CD8-positive, alpha-beta memory T cell (primary cell): Measurements from ENCODE around the gene KIF11. TPM values are rescaled to one million over a fixed set of nuclear protein-coding genes. Genes with fewer than 3 reads are reported as not detected.

Experiments used
- CTCF ChIA-PET: fragments of 350-600 bp; sonication (Branson Sonifier 250); formaldehyde crosslinking; loops from one replicate; lab custom pipeline; 2021; ENCODE audit warnings: antibody characterized with exemption; lab: Charles Lee
- POLR2A ChIA-PET: fragments of 350-600 bp; sonication (Branson Sonifier 250); formaldehyde crosslinking; loops from one replicate; lab custom pipeline; 2021; ENCODE audit warnings: antibody characterized with exemption; lab: Charles Lee
- DNase-seq, 5 donors: peaks; one replicate each; pipeline versions ENCODE4 v3.0.0 to v3.0.0-alpha.2; 2020 to 2022; ENCODE audit warnings: mixed read lengths in 1 of 5
- H3K27ac ChIP-seq: one replicate; pipeline ENCODE4 v1.7.0; 2013; ENCODE audit warnings: low read depth, mild to moderate bottlenecking, low read length, moderate library complexity
- H3K27me3 ChIP-seq: 2 replicates; pipeline ENCODE4 v1.7.0; 2013; ENCODE audit warnings: low read length, mild to moderate bottlenecking; ENCODE audit not compliant: insufficient read depth, poor library complexity, severe bottlenecking
- H3K36me3 ChIP-seq: 2 replicates; pipeline ENCODE4 v1.7.0; 2013; ENCODE audit warnings: mild to moderate bottlenecking, low read length, moderate library complexity; ENCODE audit not compliant: insufficient read depth
- H3K4me1 ChIP-seq: 2 replicates; pipeline ENCODE4 v1.7.0; 2013; ENCODE audit warnings: mild to moderate bottlenecking, low read length, moderate library complexity; ENCODE audit not compliant: insufficient read depth
- H3K4me3 ChIP-seq: 2 replicates; pipeline ENCODE4 v1.7.0; 2013; ENCODE audit warnings: mild to moderate bottlenecking, low read length
- H3K9me3 ChIP-seq: 2 replicates; pipeline ENCODE4 v1.7.0; 2013; ENCODE audit warnings: mild to moderate bottlenecking, low read length
- H3K27ac Mint-ChIP-seq, 8 donors: one replicate each; pipeline ENCODE4 v1.8.0; 2020 to 2021; ENCODE audit warnings: mixed read lengths in 8 of 8, mild to moderate bottlenecking in 6 of 8, inconsistent platforms in 3 of 8, moderate library complexity in 3 of 8
- H3K27me3 Mint-ChIP-seq, 2 donors: one replicate each; pipeline ENCODE4 v1.8.0; 2020 to 2021; ENCODE audit warnings: mixed read lengths in 2 of 2, mild to moderate bottlenecking in 1 of 2, moderate library complexity in 1 of 2
- H3K36me3 Mint-ChIP-seq, 3 donors: one replicate each; pipeline ENCODE4 v1.8.0; 2020 to 2021; ENCODE audit warnings: mixed read lengths in 3 of 3, inconsistent platforms in 1 of 3, mild to moderate bottlenecking in 1 of 3
- H3K4me1 Mint-ChIP-seq, 3 donors: one replicate each; pipeline ENCODE4 v1.8.0; 2020 to 2021; ENCODE audit warnings: mixed read lengths in 3 of 3, inconsistent platforms in 1 of 3, mild to moderate bottlenecking in 1 of 3
- H3K4me3 Mint-ChIP-seq, 7 donors: one replicate each; pipeline ENCODE4 v1.8.0; 2020 to 2021; ENCODE audit warnings: mixed read lengths in 7 of 7, mild to moderate bottlenecking in 6 of 7, moderate library complexity in 4 of 7, inconsistent platforms in 2 of 7
- H3K9me3 Mint-ChIP-seq, 5 donors: one replicate each; pipeline ENCODE4 v1.8.0; 2020 to 2022; ENCODE audit warnings: mixed read lengths in 5 of 5, mild to moderate bottlenecking in 3 of 5, moderate library complexity in 2 of 5, inconsistent platforms in 1 of 5
- polyA plus RNA-seq: library from polyadenylated mRNA; unstranded; fragments of 300-500 nt; fragmentation: Illumina TruSeq; gene quantifications from one replicate; pipeline ENCODE4 v1.2.3, GENCODE V29; 2021
- total RNA-seq, 2 experiments: library from RNA; stranded (reverse); gene quantifications; one replicate each; pipeline ENCODE4 v1.2.3, GENCODE V29; 2021

The KIF11 gene
- total and polyA plus RNA-seq, 3 experiments from 2014 or later: 1.0 to 37.1 (median 36.2) TPM

DNA sequence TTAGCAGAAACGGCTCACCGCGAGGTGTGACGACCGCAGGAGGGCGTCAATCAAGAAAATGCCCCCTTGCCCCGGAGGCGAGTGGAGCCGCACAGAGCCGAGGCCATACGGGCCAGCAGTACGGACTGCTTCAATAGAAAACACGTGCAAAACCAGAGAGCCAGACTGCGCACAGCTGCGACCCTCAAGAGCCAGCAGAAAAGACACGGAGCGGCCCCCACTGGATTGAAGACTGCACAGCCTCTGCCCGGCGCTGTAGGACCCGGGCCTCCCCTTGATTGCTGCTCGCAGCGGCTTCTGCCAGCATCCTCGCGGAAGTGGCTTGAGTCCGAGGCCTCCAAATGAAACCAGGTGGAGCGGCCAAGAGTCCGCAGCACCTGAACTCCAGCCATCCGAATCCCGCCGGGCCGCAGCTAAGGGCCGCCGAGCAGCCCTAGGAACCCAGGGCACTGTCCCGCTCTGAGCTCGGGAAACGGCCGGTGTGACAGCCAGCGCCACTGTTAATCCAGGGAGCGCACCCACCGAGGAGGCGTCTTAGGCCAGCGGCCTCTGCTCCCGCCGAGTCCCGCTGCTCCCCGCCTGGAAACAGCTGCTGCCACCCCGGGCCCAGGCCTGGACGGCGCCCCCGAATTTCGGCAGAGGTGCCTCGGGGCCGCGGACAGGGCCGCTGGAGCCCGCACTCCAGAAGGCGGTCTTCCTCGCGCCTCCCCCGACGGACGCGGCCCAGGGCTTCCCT, 96.2 kb downstream of the KIF11 start:
- ChIA-PET POLR2A (interaction anchor here (0.6 kb wide), 1 partner anchor 212 kb away, joined by 3 read pairs; no protein-coding TSS in a partner anchor), CTCF (no interaction called here)
- peak overlapping the region; percentile 38 for H3K27ac ChIP-seq
- H3K27ac Mint-ChIP-seq: peak overlapping the region in 2 of 8 donors; percentile 51 to 55
- peaks cover 21% of the 10 kb centered on the region for H3K4me1 ChIP-seq
- H3K27me3 Mint-ChIP-seq: peaks cover 34 to 76% of the 10 kb centered on the region in 2 donors
- peaks cover 22 to 30% (median 24%) of the 10 kb centered on the region in 3 donors for H3K4me1 Mint-ChIP-seq
- peaks cover 3 to 14% (median 11%) of the 10 kb centered on the region in 5 donors for H3K9me3 Mint-ChIP-seq
- no peaks in the 10 kb centered on the region for H3K36me3 Mint-ChIP-seq
- peak overlapping the region; percentile 76 to 85 (median 82) for H3K4me3 Mint-ChIP-seq
- no peaks in the 10 kb centered on the region for H3K36me3 ChIP-seq
- peak overlapping the region; percentile 41 for H3K4me3 ChIP-seq
- DNase-seq: no peak
- no peaks in the 10 kb centered on the region for H3K9me3 ChIP-seq
- H3K27me3 ChIP-seq: peaks cover 32% of the 10 kb centered on the region

DNA sequence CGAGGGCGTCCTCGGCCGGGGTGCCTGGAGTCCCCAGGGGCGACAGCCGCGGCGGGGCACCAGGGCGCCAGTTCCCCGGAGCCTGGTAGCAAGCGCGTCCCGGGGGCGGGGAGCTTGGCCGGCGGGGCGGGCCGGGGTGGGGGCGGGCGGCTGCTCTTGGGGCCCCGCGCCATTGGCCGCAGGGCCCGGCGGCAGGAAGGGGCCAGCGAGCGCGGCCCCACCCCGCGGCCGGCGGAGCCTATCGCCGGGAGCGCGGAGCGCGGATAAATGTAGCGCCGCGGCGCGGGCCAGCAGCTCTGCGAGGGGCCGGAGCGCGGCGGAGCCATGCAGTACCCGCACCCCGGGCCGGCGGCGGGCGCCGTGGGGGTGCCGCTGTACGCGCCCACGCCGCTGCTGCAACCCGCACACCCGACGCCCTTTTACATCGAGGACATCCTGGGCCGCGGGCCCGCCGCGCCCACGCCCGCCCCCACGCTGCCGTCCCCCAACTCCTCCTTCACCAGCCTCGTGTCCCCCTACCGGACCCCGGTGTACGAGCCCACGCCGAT, 96.8 kb downstream of the KIF11 start, which contains the start of gene HHEX:
Gene HHEX, plus strand, starts transcription at position 293 of the 548 bp plus-strand sequence. Its CDS starts 32 bp downstream, at position 325.
- Histone ChIP-seq H3K27ac (peak within 1 kb of the TSS; percentile 72), H3K4me1 (peaks cover 21% of the 10 kb centered on the region), H3K27me3 (peaks cover 38% of the 10 kb centered on the region), H3K4me3 (peak within 1 kb of the TSS; percentile 45), H3K36me3 (no peaks in the 10 kb centered on the region), H3K9me3 (no peaks in the 10 kb centered on the region)
- ChIA-PET CTCF (no interaction called here), POLR2A (no interaction called here)
- Mint-ChIP-seq H3K27me3 (peaks cover 34 to 76% of the 10 kb centered on the region in 2 donors), H3K27ac (peak within 1 kb of the TSS in 3 of 8 donors; percentile 51 to 55 (median 53)), H3K36me3 (no peaks in the 10 kb centered on the region), H3K9me3 (peaks cover 3 to 12% (median 9%) of the 10 kb centered on the region in 5 donors), H3K4me1 (peaks cover 22 to 30% (median 24%) of the 10 kb centered on the region in 3 donors), H3K4me3 (peak within 1 kb of the TSS; percentile 80 to 91 (median 82))
- peak in 4 of 5 donors; percentile 17 to 51 (median 40) for DNase-seq

DNA sequence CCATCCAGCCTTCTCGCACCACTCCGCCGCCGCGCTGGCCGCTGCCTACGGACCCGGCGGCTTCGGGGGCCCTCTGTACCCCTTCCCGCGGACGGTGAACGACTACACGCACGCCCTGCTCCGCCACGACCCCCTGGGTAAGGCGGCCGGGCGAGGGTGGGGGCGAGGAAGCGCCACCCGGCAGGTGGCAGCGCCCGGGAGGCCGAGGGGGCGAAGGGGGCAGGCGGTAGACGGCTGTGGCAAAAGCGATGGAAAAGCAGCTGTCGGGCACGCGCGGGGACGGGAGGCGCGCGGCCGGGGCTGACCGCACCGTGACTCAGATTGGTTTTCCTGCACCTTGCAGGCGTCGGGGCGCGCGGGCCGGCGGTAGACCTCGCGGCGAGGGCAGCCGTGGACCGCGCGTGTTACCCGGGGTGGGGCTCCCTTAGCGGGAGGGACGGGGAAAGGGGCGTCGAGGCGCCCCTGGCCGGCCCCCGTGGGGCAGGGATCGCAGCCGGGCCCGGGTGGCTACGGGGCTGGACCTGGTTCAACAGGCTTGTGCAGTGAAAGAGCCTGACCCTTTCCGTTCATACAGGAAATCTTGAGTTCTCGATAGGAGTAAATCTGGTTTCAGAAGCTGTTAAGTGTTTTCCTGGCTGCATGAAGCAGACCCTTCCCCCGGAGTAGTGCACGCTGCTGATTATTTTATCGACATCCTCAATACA, 97.4 kb downstream of the KIF11 start:
- H3K4me1 Mint-ChIP-seq: peaks cover 22 to 30% (median 24%) of the 10 kb centered on the region in 3 donors
- peaks cover 21% of the 10 kb centered on the region for H3K4me1 ChIP-seq
- peaks cover 0 to 10% (median 5%) of the 10 kb centered on the region in 5 donors for H3K9me3 Mint-ChIP-seq
- peak overlapping the region in 2 of 8 donors; percentile 53 to 55 for H3K27ac Mint-ChIP-seq
- no peaks in the 10 kb centered on the region for H3K36me3 Mint-ChIP-seq
- DNase-seq: peak; percentile 23 to 67 (median 59)
- H3K36me3 ChIP-seq: no peaks in the 10 kb centered on the region
- H3K4me3 ChIP-seq: peak overlapping the region; percentile 45
- peak overlapping the region; percentile 68 to 91 (median 80) for H3K4me3 Mint-ChIP-seq
- H3K9me3 ChIP-seq: no peaks in the 10 kb centered on the region
- H3K27me3 Mint-ChIP-seq: peaks cover 34 to 77% of the 10 kb centered on the region in 2 donors
- peak overlapping the region; percentile 72 for H3K27ac ChIP-seq
- H3K27me3 ChIP-seq: peaks cover 38% of the 10 kb centered on the region
- ChIA-PET CTCF (interaction anchor here (0.8 kb wide), 1 partner anchor 57 kb away, joined by 3 read pairs; no protein-coding TSS in a partner anchor), POLR2A (interaction anchor here (0.6 kb wide), 1 partner anchor 8 kb away, joined by 3 read pairs; no protein-coding TSS in a partner anchor)

DNA sequence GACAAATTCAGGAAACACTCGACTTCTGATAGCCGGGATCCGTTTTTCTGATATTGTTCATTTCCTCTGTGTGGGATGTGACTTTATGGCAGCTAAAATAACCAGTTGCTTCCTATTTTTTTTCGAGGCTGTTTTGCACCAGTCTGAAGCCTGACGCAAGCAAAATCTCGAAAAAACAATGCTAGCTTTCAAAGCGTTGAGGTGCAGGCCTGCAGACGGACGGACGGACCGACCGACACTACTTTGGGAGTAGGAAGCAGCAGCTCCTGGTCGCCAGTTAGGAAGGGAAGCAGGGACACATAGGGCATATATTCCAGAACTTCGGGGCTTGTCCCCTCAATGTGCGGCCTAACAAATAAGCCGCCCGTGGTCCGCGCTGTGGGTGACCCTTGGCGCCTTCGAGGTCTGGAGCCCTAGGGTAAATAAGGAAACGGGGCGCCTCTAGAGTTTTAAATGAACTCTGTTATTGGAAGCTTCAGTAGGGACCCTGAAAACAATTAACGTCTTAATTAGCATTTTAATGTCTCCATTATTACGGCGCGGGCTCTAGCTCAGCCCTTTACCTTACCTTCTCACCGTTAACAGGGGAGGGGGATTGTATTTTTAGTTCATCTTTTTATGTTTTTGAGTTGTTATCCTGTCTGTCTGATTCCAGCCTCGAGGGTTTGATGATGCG, 98.1 kb downstream of the KIF11 start:
- Histone ChIP-seq H3K4me3 (peak overlapping the region; percentile 45), H3K36me3 (no peaks in the 10 kb centered on the region), H3K27ac (peak overlapping the region; percentile 72), H3K4me1 (peaks cover 21% of the 10 kb centered on the region), H3K9me3 (no peaks in the 10 kb centered on the region), H3K27me3 (peaks cover 38% of the 10 kb centered on the region)
- H3K36me3 Mint-ChIP-seq: no peaks in the 10 kb centered on the region
- peaks cover 0 to 9% (median 3%) of the 10 kb centered on the region in 5 donors for H3K9me3 Mint-ChIP-seq
- no peak for DNase-seq
- H3K27ac Mint-ChIP-seq: peak overlapping the region in 3 of 8 donors; percentile 29 to 55 (median 53)
- POLR2A ChIA-PET: interaction anchor here (0.6 kb wide), 1 partner anchor 8 kb away, joined by 3 read pairs; no protein-coding TSS in a partner anchor
- peaks cover 22 to 30% (median 24%) of the 10 kb centered on the region in 3 donors for H3K4me1 Mint-ChIP-seq
- CTCF ChIA-PET: interaction anchor here (0.8 kb wide), 1 partner anchor 56 kb away, joined by 3 read pairs; no protein-coding TSS in a partner anchor
- peaks cover 34 to 73% of the 10 kb centered on the region in 2 donors for H3K27me3 Mint-ChIP-seq
- H3K4me3 Mint-ChIP-seq: peak overlapping the region; percentile 66 to 91 (median 80)

DNA sequence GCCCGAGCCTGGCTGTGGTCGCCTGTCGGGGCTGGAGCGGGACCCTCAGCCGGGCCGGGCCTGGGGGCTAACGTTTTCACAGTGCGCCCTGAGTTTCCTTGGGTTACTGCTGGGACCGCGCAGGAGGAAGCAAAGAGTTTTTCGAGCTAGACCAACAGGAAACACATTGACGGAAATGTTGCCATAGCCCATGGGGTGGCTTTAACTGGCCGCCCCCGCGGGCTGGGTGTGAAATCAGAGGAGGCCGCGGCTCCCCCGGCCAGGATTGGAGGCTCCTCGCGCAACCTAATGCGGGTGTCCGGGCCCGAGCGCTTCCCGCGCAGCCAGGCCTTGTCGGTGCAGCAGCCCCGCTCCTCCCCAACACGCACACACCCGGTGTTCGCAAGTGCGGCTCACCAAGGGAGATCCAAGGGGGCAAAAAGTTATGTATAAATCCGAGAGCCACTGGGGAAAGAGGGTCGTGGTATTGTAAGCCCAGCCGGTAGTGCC, 98.7 kb downstream of the KIF11 start:
- Histone ChIP-seq H3K9me3 (no peaks in the 10 kb centered on the region), H3K36me3 (no peaks in the 10 kb centered on the region), H3K4me3 (peak overlapping the region; percentile 12), H3K27me3 (peaks cover 38% of the 10 kb centered on the region), H3K4me1 (peaks cover 21% of the 10 kb centered on the region), H3K27ac (peak overlapping the region; percentile 72)
- H3K9me3 Mint-ChIP-seq: peaks cover 0 to 9% (median 2%) of the 10 kb centered on the region in 5 donors
- ChIA-PET CTCF (no interaction called here), POLR2A (no interaction called here)
- H3K4me1 Mint-ChIP-seq: peaks cover 22 to 30% (median 24%) of the 10 kb centered on the region in 3 donors
- peak overlapping the region in 3 of 8 donors; percentile 29 to 53 (median 37) for H3K27ac Mint-ChIP-seq
- peak overlapping the region in 6 of 7 donors; percentile 60 to 87 (median 82) for H3K4me3 Mint-ChIP-seq
- no peaks in the 10 kb centered on the region for H3K36me3 Mint-ChIP-seq
- H3K27me3 Mint-ChIP-seq: peaks cover 32 to 75% of the 10 kb centered on the region in 2 donors
- DNase-seq: peak in 1 of 5 donors; percentile 25

DNA sequence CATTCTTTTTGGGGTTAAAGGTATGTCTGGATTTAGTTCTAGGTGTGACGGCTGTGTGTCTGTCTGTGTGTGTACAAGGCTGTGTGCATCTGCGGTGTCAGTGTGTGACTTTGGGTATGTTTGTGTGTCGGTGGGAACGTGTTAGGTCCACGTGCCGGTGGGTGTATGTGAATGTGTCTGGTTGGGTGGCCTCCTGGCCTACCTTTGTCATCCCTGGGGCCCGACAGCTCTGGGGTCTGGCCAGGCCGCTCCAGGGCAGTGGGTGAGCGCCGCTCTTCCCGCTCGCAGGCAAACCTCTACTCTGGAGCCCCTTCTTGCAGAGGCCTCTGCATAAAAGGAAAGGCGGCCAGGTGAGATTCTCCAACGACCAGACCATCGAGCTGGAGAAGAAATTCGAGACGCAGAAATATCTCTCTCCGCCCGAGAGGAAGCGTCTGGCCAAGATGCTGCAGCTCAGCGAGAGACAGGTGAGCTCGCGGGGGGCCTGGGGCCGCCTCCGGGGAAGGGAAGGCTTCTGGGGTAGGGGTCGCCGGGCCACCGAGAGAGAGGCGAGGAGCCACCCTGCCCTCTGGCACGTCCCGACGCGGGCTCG, 99.2 kb downstream of the KIF11 start:
- peaks cover 37 to 77% of the 10 kb centered on the region in 2 donors for H3K27me3 Mint-ChIP-seq
- peaks cover 22 to 30% (median 24%) of the 10 kb centered on the region in 3 donors for H3K4me1 Mint-ChIP-seq
- H3K4me3 Mint-ChIP-seq: peak overlapping the region in 6 of 7 donors; percentile 60 to 86 (median 80)
- Histone ChIP-seq H3K27me3 (peaks cover 38% of the 10 kb centered on the region), H3K4me3 (peak overlapping the region; percentile 12), H3K36me3 (no peaks in the 10 kb centered on the region), H3K9me3 (no peaks in the 10 kb centered on the region), H3K27ac (peak overlapping the region; percentile 72), H3K4me1 (peaks cover 21% of the 10 kb centered on the region)
- H3K36me3 Mint-ChIP-seq: no peaks in the 10 kb centered on the region
- H3K27ac Mint-ChIP-seq: peak overlapping the region in 2 of 8 donors; percentile 37 to 41
- ChIA-PET CTCF (no interaction called here), POLR2A (no interaction called here)
- H3K9me3 Mint-ChIP-seq: peaks cover 0 to 9% (median 2%) of the 10 kb centered on the region in 5 donors
- DNase-seq: no peak
